IMR-90 (cell line): ENCODE measurements around the gene MPP4.

Experiments
- BHLHE40 ChIP-seq: fragments of 150-350 bp; IDR thresholded peaks from 2 replicates; pipeline ENCODE4 v1.6.1; 2016; ENCODE audit warnings: mild to moderate bottlenecking, low read depth, low read length
- CHD1 ChIP-seq: IDR thresholded peaks from 2 replicates; pipeline ENCODE4 v1.6.1; 2012; ENCODE audit warnings: low read depth, low read length, improper control_type of control experiment
- FOS ChIP-seq: fragments of 150-350 bp; IDR thresholded peaks from 2 replicates; pipeline ENCODE4 v1.6.1; 2016; ENCODE audit warnings: low read depth, low read length
- POLR2A ChIP-seq: IDR thresholded peaks from 2 replicates; pipeline ENCODE4 v1.6.1; 2012; ENCODE audit warnings: mild to moderate bottlenecking, low read depth, low read length
- SMC3 ChIP-seq: fragments of 150-350 bp; IDR thresholded peaks from 2 replicates; pipeline ENCODE4 v1.6.1; 2016; ENCODE audit warnings: low read depth, mild to moderate bottlenecking, antibody characterized with exemption, low read length, moderate library complexity
- TF ChIP-seq, protein P1 (sequence below): conservative IDR thresholded peaks from 2 replicates; pipeline ENCODE4 v1.5.1; 2012; ENCODE audit warnings: mild to moderate bottlenecking, low read depth, low read length, improper control_type of control experiment

DNA sequence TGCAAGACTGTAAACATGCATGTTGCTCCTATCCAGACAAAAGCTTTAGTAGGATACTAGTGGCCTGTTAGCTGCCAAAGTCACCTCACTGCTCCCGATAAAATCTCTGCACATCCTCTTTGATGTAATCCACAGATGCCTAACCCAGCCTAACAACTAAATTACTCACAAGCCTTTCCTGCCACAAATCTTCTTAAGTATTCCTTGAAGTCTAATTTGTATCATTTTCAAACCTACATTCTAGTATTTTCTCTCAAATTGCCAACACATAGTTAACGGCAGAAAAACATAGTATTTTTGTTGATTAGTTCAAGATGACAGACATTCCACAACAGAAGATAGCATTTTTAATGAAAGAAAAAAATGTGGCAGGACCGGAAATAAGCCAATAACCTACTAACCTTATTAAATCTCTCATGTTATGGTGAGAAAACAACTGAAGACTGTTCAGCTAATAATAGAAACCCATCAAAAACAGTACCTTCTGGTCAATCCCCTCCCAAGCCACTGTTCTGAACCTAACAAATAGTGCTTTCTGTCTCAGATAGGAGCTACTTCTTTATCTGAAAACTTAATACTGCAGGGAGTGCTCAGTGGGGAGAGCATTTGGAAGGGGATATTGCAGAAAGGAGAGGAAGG is at the start of gene MPP4:
- TF ChIP-seq, protein P1, sequence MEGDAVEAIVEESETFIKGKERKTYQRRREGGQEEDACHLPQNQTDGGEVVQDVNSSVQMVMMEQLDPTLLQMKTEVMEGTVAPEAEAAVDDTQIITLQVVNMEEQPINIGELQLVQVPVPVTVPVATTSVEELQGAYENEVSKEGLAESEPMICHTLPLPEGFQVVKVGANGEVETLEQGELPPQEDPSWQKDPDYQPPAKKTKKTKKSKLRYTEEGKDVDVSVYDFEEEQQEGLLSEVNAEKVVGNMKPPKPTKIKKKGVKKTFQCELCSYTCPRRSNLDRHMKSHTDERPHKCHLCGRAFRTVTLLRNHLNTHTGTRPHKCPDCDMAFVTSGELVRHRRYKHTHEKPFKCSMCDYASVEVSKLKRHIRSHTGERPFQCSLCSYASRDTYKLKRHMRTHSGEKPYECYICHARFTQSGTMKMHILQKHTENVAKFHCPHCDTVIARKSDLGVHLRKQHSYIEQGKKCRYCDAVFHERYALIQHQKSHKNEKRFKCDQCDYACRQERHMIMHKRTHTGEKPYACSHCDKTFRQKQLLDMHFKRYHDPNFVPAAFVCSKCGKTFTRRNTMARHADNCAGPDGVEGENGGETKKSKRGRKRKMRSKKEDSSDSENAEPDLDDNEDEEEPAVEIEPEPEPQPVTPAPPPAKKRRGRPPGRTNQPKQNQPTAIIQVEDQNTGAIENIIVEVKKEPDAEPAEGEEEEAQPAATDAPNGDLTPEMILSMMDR: no peak
- TF ChIP-seq SMC3 (no peak), CHD1 (no peak), POLR2A (no peak), BHLHE40 (no peak), FOS (no peak)
